Thyroid gland (tissue), 4 donors: ENCODE results near the gene SPECC1. TPM values are rescaled to one million over a fixed set of nuclear protein-coding genes. Genes with fewer than 3 reads are reported as not detected.

Source experiments
- DNase-seq, 2 donors: peaks; one replicate each; pipeline ENCODE4 v3.0.0-alpha.2; 2019
- H3K27ac ChIP-seq, 3 donors: fragments of 200-600 bp; sonication (generic); 1 replicate in 2 of 3; 2 replicates in 1 of 3; pipeline ENCODE4 v1.5.1; 2016 to 2019; ENCODE audit warnings: mild to moderate bottlenecking in 1 of 3, moderate library complexity in 1 of 3
- H3K27me3 ChIP-seq: fragments of 200-600 bp; sonication (generic); one replicate; pipeline ENCODE4 v1.5.1; 2019
- H3K36me3 ChIP-seq, 2 donors: fragments of 200-600 bp; sonication (generic); one replicate each; pipeline ENCODE4 v1.5.1; 2016 to 2019
- H3K4me1 ChIP-seq, 2 donors: fragments of 200-600 bp; sonication (generic); one replicate each; pipeline ENCODE4 v1.5.1; 2017 to 2019
- H3K4me3 ChIP-seq, 3 donors: fragments of 200-600 bp; sonication (generic); replicated peaks in 1 of 3; 1 replicate in 2 of 3; 2 replicates in 1 of 3; pipeline ENCODE4 v1.5.1; 2016; ENCODE audit warnings: mild to moderate bottlenecking in 1 of 3
- H3K9me3 ChIP-seq: fragments of 200-600 bp; sonication (generic); one replicate; pipeline ENCODE4 v1.5.1; 2017
- CTCF ChIP-seq, 6 experiments: fragments of 200-600 bp in 3 of 6; fragments of 450-650 bp in 3 of 6; sonication (generic) in 3 of 6; IDR thresholded peaks; one replicate each; pipeline ENCODE4 v1.5.1; 2016 to 2019; ENCODE audit warnings: antibody characterized with exemption in 6 of 6, mild to moderate bottlenecking in 2 of 6, inconsistent platforms in 1 of 6, moderate library complexity in 1 of 6
- POLR2A ChIP-seq, 2 donors: fragments of 450-650 bp; IDR thresholded peaks; one replicate each; pipeline ENCODE4 v1.6.1; 2017; ENCODE audit warnings: antibody characterized with exemption in 2 of 2, mild to moderate bottlenecking in 2 of 2, moderate library complexity in 1 of 2
- WGBS, 2 donors: methylation state at CpG; one replicate each; pipeline ENCODE4 v1.1.5; 2017; 5-methylcytosine and 5-hydroxymethylcytosine counted together
- intact Hi-C: fragments of 100-400 bp; cut with DNase I; formaldehyde crosslinking; loops from one replicate; pipeline ENCODE4 v1.15.1; 2023
- total RNA-seq, 4 donors: library from RNA; depleted of rRNA; stranded (reverse); fragments of >200 nt; gene quantifications; one replicate each; pipeline ENCODE4 v1.2.3, GENCODE V29; 2016

The SPECC1 gene
- total RNA-seq, 4 donors from 2014 or later, result 19.8 to 41.5 (median 24.4) TPM

DNA sequence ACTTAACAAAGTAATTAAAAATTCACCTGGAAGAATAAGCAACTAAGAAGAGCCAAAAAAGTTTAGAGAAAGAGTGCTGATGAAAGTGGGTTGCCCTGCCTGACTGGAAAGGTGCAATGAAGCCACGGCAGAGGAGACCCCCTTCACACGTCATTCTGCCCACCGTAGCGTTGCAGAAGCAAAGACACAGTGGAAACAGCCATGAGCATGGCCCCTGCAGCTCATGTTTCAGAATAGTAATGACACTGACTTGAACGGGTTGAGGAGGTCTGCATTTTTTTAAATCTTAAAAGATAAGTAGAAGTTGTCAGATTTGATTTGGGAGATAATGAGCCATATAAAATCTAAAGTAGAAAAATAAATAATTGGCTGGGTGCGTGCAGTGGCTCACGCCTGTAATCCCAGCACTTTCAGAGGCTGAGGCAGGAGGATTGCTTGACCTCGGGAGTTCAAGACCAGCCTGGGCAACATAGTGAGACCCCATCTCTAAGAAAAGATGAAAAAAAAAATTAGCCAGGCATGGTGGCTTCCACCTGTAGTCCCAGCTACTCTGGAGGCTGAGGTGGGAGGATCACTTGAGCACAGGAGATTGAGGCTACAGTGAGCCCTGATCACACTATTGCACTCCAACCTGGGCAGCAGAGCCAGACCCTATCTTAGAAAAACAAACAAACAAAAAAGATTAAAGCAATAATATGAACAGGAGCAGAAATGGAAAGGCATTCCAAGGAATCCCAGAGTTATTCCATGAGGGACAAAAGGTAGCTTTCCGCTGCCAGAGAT, 273.6 kb downstream of the SPECC1 start:
- no peaks in the 10 kb centered on the region for H3K9me3 ChIP-seq
- 83 to 86% methylated on average over 9 of the region's 9 CpGs for WGBS, 2 donors
- no peaks in the 10 kb centered on the region for H3K4me1 ChIP-seq
- H3K27ac ChIP-seq, result no peak overlapping the region
- intact Hi-C loops, result no loop called here
- H3K27me3 ChIP-seq, result no peaks in the 10 kb centered on the region
- no peak overlapping the region for H3K4me3 ChIP-seq
- no peak for DNase-seq
- H3K36me3 ChIP-seq, result no peaks in the 10 kb centered on the region
- TF ChIP-seq POLR2A (IDR thresholded peaks at IDR 0.05) (no peak), CTCF (IDR thresholded peaks at IDR 0.05) (no peak)

- intact Hi-C loops, result no loop called here
Observed at GRCh38 chr17:20284022-20284421, 274.9 kb downstream of the SPECC1 start.

GRCh38 chr17:20284570-20285295, 275.6 kb downstream of the SPECC1 start:
- intact Hi-C loops, result no loop called here
- H3K36me3 ChIP-seq, result no peaks in the 10 kb centered on the region
- no peak overlapping the region for H3K27ac ChIP-seq
- WGBS, 2 donors, result 92% methylated on average over 6 of the region's 6 CpGs
- no peak for DNase-seq
- no peaks in the 10 kb centered on the region for H3K27me3 ChIP-seq
- no peak overlapping the region for H3K4me3 ChIP-seq
- H3K4me1 ChIP-seq, result no peaks in the 10 kb centered on the region
- TF ChIP-seq POLR2A (IDR thresholded peaks at IDR 0.05), result no peak
- no peaks in the 10 kb centered on the region for H3K9me3 ChIP-seq

More at GRCh38 chr17:20284022-20284421, 274.9 kb downstream of the SPECC1 start:
- 67 to 93% methylated on average over 3 of the region's 3 CpGs for WGBS, 2 donors
- no peak for DNase-seq
- Histone ChIP-seq H3K4me1 (no peaks in the 10 kb centered on the region), H3K27ac (no peak overlapping the region), H3K36me3 (no peaks in the 10 kb centered on the region), H3K4me3 (no peak overlapping the region), H3K27me3 (no peaks in the 10 kb centered on the region), H3K9me3 (no peaks in the 10 kb centered on the region)
- TF ChIP-seq POLR2A (IDR thresholded peaks at IDR 0.05), result no peak
- TF ChIP-seq CTCF (IDR thresholded peaks at IDR 0.05), result no peak

DNA sequence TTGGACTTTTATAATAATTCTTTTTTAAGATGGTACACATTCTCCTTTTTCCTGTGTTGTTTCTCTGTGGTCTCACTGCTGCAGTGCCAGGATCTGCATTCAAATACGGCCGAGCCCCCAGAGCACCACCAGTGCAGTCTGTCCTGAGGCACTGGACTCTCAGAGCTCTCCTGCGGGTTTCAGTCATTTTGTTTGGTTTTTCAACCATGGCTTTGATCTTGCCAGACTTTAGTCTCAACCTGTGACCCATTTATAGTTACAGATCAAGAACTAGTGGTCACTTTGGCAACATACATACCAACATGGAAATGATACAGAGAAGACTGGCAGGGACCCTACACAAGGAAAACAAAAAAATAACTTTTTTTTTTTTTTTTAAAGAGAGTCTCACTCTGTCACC, 280.8 kb downstream of the SPECC1 start:
- Histone ChIP-seq H3K9me3 (no peaks in the 10 kb centered on the region), H3K27me3 (no peaks in the 10 kb centered on the region), H3K36me3 (no peaks in the 10 kb centered on the region), H3K27ac (no peak overlapping the region), H3K4me3 (no peak overlapping the region), H3K4me1 (no peaks in the 10 kb centered on the region)
- intact Hi-C loops, result no loop called here
- TF ChIP-seq POLR2A (IDR thresholded peaks at IDR 0.05) (no peak), CTCF (IDR thresholded peaks at IDR 0.05) (no peak)
- no peak for DNase-seq
- WGBS, 2 donors, result 88 to 89% methylated on average over 3 of the region's 3 CpGs

DNA sequence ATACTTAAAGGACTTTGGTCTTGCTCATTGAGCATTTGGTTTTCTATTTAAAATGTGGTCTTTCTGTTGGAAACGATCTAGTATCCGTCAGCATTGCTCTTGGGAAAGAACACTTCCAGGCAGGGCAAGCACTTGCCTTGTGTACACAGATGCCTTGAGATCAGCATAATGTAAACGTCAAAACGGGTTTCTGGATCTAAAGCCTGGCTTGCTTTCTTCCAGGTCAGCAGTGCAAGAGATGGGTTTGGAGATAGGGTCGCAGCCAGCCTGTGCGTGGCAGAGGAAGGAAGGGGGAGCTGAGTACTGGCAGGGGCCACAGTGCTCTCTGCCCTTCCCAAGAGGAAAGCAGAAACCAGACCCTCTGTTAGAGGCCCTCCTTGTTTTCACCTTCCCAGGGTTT, 282.7 kb downstream of the SPECC1 start:
- Histone ChIP-seq H3K4me1 (no peaks in the 10 kb centered on the region), H3K36me3 (no peaks in the 10 kb centered on the region), H3K27ac (no peak overlapping the region), H3K9me3 (no peaks in the 10 kb centered on the region), H3K4me3 (no peak overlapping the region), H3K27me3 (no peaks in the 10 kb centered on the region)
- no peak for DNase-seq
- TF ChIP-seq CTCF (IDR thresholded peaks at IDR 0.05), result no peak
- TF ChIP-seq POLR2A (IDR thresholded peaks at IDR 0.05), result no peak
- intact Hi-C loops, result no loop called here
- 22 to 38% methylated on average over 6 of the region's 6 CpGs for WGBS, 2 donors
